ENCODE data around the gene ADAD2.
"Not testable (repeated sequence)": the region's sequence is repeated elsewhere in the genome, so short reads cannot be mapped to it uniquely, and the experiment has no call there.

ADAD2 gene

DNA sequence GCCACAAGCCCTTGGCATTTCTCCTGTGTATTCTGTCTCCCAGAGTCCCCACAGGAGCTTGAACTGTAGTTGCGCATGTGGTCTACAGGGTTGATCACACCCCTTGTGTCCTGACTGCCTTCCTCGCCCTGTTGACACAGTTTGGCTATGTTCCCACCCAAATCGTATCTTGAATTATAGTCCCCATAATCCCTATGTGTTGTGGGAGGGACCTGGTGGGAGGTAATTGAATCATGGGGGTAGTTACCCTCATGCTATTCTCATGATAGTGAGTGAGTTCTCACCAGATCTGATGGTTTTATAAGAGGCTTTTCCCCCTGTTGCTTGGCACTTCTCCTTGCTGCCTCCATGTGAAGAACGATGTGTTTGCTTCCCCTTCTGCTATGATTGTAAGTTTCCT lies 21.2 kb downstream of the ADAD2 start:
- Histone ChIP-seq H3K9me3 (ENCODE audit: low read length) (peaks cover 2% of the 10 kb centered on the region), H3K36me3 (ENCODE audit: insufficient read depth, low read length) (no peaks in the 10 kb centered on the region), H3K4me1 (ENCODE audit: insufficient read depth, low read length) (no peaks in the 10 kb centered on the region), H2AFZ (ENCODE audit: low read depth, low read length) (no peak overlapping the region), H3K4me3 (ENCODE audit: low read length) (no peak overlapping the region), H3K27me3 (ENCODE audit: insufficient read depth, low read length) (peaks cover 4% of the 10 kb centered on the region)

DNA sequence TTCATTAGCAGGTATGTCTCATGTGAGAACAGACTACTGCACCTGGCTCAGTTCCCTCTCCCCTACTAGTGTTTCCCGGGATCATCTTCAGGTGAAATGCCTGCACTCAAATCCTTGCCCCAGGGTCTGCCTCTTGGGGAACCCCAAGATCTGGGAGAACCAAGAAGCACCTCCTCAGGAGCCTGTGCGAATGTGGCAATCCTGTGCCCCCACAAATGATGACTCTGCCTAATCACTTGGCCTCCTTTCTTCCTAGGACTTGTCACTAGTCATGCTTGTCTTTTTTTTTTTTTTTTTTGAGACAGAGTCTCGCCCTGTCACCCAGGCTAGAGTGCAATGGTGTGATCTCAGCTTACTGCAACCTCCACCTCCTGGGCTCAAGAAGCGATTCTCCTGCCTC lies 21.7 kb downstream of the ADAD2 start:
- no peaks in the 10 kb centered on the region for H3K4me1 ChIP-seq (ENCODE audit: insufficient read depth, low read length)
- H2AFZ ChIP-seq (ENCODE audit: low read depth, low read length): no peak overlapping the region
- H3K36me3 ChIP-seq (ENCODE audit: insufficient read depth, low read length): no peaks in the 10 kb centered on the region
- H3K4me3 ChIP-seq (ENCODE audit: low read length): no peak overlapping the region
- peaks cover 4% of the 10 kb centered on the region for H3K27me3 ChIP-seq (ENCODE audit: insufficient read depth, low read length)
- peaks cover 2% of the 10 kb centered on the region for H3K9me3 ChIP-seq (ENCODE audit: low read length)

DNA sequence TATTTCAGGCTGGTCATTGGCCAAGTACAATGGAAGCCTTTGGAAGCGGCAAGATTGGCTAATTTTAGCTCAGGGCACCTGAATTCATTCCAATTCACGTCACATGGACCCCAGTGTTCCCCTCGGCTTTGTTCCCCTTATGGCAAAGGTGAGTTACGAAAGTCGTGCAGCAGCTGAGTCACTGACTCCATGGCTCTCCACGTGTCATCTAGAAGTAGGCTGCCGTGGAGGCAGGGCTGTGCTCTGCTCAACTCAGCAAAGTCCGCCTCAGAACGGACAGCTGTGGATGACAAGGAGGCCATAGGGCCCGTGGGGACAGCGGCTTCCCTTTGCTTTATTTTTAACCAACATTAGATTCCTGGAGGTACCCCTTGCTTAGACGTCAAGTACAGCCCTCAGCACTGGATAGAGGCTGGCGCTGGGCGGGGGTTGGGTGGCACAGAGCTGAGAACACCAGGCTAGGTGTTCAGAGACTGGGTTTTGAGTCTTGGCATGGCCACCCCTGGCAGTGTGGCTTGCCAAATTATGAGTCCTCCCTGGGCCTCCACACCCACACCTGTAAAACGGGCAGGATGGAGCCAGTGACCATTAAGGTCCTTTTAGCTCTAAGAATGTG lies 23.6 kb downstream of the ADAD2 start:
- peaks cover 3% of the 10 kb centered on the region for H3K4me1 ChIP-seq (ENCODE audit: insufficient read depth, low read length)
- no peaks in the 10 kb centered on the region for H3K36me3 ChIP-seq (ENCODE audit: insufficient read depth, low read length)
- no peak overlapping the region for H3K4me3 ChIP-seq (ENCODE audit: low read length)
- no peaks in the 10 kb centered on the region for H3K27me3 ChIP-seq (ENCODE audit: insufficient read depth, low read length)
- peaks cover 2% of the 10 kb centered on the region for H3K9me3 ChIP-seq (ENCODE audit: low read length)
- no peak overlapping the region for H2AFZ ChIP-seq (ENCODE audit: low read depth, low read length)

DNA sequence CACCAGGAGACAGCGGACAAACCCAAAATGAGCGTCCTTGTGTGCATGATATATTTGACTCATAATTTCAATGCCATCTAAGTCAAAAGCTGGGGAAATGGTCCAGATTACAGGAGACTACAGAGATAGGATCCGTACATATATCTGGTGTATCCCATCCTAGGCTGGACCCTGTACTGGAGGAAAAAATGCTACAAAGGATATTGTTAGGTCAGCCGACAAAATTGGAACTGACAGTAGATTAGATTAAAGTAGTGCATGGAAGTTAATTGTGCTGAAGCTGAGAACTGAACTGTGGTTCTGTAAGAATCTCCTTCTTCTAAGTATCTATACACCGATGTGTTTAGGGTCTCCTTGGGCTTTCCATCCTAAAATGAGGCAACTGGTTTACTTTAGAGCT lies 24.6 kb downstream of the ADAD2 start:
- no peak overlapping the region for H2AFZ ChIP-seq (ENCODE audit: low read depth, low read length)
- no peak overlapping the region for H3K4me3 ChIP-seq (ENCODE audit: low read length)
- peaks cover 3% of the 10 kb centered on the region for H3K4me1 ChIP-seq (ENCODE audit: insufficient read depth, low read length)
- H3K27me3 ChIP-seq (ENCODE audit: insufficient read depth, low read length): no peaks in the 10 kb centered on the region
- peaks cover 2% of the 10 kb centered on the region for H3K9me3 ChIP-seq (ENCODE audit: low read length)
- H3K36me3 ChIP-seq (ENCODE audit: insufficient read depth, low read length): no peaks in the 10 kb centered on the region

DNA sequence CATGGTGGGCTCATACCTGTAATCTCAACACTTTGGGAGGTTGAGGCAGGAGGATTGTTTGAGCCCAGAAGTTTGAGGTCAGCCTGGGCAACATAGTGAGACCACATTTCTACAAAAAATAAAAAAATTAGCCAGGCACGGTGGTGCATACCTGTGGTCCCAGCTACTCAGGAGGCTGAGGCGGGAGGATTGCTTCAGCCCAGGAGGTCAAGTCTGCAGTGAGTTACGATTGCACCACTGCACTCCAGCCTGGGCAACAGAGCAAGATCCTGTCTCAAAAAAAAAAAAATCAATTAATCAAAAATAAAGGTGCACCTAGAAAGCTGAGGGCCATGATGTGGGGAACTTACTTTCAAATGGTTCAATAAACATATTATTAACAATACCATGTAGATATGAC lies 25.2 kb downstream of the ADAD2 start:
- H3K4me3 ChIP-seq (ENCODE audit: low read length); H3K36me3 ChIP-seq (ENCODE audit: insufficient read depth, low read length); H3K9me3 ChIP-seq (ENCODE audit: low read length); H2AFZ ChIP-seq (ENCODE audit: low read depth, low read length); H3K4me1 ChIP-seq (ENCODE audit: insufficient read depth, low read length); H3K27me3 ChIP-seq (ENCODE audit: insufficient read depth, low read length): not testable (repeated sequence)

DNA sequence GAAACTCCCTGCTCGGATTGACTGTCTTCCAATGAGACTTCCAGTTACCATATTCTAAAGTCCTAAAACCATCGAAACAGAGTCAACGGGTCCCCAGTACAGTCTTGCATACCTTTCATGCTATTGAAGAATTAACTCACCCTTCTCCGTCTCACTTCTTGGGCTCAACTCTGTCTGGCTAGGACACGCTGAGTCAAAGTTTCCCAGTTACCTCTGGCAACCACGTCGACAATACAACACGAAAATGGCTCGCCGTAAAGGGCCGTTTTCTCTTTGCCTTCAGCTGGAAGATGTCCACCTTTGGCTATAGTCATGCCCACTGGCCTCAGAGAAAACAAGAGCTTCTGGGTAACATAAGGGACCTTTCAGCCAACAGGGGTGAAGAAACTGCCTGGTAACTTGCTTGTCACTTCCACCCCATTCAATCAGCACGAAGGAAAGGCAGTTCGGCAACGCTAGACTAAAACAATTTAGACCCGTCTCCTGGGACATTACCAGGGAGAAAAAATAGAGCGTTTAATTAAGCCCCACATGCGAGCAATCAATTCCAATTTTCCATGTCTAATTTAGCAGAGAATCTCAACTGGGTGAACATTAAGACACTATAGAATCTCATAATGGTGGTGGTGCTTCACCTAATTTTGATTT lies 27.3 kb downstream of the ADAD2 start:
- Histone ChIP-seq H3K4me1 (ENCODE audit: insufficient read depth, low read length) (peaks cover 3% of the 10 kb centered on the region), H3K36me3 (ENCODE audit: insufficient read depth, low read length) (no peaks in the 10 kb centered on the region), H3K4me3 (ENCODE audit: low read length) (no peak overlapping the region), H3K27me3 (ENCODE audit: insufficient read depth, low read length) (no peaks in the 10 kb centered on the region), H3K9me3 (ENCODE audit: low read length) (peaks cover 2% of the 10 kb centered on the region), H2AFZ (ENCODE audit: low read depth, low read length) (no peak overlapping the region)

DNA sequence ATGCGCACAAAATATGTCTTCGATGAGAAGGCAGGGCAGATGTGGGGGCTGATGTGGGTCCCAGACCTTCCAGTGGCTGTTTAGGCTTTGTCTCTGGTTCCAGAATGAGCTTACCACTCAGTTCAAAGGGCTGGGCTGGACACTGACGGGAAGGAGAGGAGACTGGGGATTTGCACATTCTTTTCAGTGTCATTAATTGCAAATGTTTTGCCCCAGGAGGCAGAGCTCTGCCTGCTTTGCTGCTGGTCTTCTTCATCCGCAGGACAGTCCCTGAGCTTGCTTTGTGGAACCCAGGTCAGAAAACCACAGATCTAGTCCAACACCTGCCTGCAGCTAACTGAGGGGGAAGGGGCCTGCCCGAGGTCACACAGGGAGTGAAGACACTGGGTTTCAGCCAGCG lies 28.0 kb downstream of the ADAD2 start:
- no peak overlapping the region for H2AFZ ChIP-seq (ENCODE audit: low read depth, low read length)
- no peaks in the 10 kb centered on the region for H3K36me3 ChIP-seq (ENCODE audit: insufficient read depth, low read length)
- peaks cover 2% of the 10 kb centered on the region for H3K9me3 ChIP-seq (ENCODE audit: low read length)
- peaks cover 3% of the 10 kb centered on the region for H3K4me1 ChIP-seq (ENCODE audit: insufficient read depth, low read length)
- H3K27me3 ChIP-seq (ENCODE audit: insufficient read depth, low read length): no peaks in the 10 kb centered on the region
- H3K4me3 ChIP-seq (ENCODE audit: low read length): no peak overlapping the region

DNA sequence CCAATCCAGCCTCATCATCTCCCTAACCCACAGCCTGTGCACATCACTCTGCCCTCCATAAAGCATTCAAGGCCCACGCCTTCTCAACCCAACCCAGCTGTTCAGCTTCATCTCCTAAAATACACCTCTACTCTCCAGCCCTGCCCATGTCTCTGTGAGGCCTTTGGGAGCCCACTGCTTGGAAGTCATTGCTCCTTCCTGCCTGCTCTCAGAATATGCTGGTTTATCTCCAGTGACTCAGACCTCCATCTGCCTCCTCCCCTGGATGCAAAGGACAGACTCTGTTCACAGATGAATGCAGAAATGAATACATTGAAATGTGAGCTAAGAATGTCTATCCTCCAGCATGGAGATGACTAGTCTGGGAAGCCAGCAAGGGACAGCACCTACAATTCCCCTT lies 29.9 kb downstream of the ADAD2 start:
- Histone ChIP-seq H3K36me3 (ENCODE audit: insufficient read depth, low read length) (no peaks in the 10 kb centered on the region), H3K27me3 (ENCODE audit: insufficient read depth, low read length) (no peaks in the 10 kb centered on the region), H3K9me3 (ENCODE audit: low read length) (peaks cover 2% of the 10 kb centered on the region), H3K4me3 (ENCODE audit: low read length) (no peak overlapping the region), H2AFZ (ENCODE audit: low read depth, low read length) (no peak overlapping the region), H3K4me1 (ENCODE audit: insufficient read depth, low read length) (peaks cover 3% of the 10 kb centered on the region)

DNA sequence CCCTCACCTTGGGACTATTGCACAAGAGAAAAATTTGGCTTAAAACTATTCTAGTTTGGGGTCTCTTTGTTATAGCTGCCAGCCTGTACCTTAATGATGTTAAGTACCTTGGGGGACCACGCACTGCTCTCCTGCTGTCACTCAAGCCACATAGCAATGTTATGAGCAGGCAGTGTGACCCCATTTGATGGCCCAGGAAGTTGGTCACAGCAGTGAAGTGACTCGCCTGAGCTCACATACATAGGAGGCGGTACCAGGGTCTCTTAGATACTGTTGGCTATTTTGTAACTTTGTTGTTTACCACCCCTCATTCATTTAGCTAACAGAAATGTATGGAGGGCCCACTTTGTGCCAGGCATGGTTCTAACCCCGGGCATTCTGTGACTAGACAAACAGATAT lies 32.5 kb downstream of the ADAD2 start:
- H3K36me3 ChIP-seq (ENCODE audit: insufficient read depth, low read length): no peaks in the 10 kb centered on the region
- no peak overlapping the region for H3K4me3 ChIP-seq (ENCODE audit: low read length)
- H3K27me3 ChIP-seq (ENCODE audit: insufficient read depth, low read length): no peaks in the 10 kb centered on the region
- no peak overlapping the region for H2AFZ ChIP-seq (ENCODE audit: low read depth, low read length)
- peaks cover 9% of the 10 kb centered on the region for H3K4me1 ChIP-seq (ENCODE audit: insufficient read depth, low read length)
- H3K9me3 ChIP-seq (ENCODE audit: low read length): peaks cover 2% of the 10 kb centered on the region

DNA sequence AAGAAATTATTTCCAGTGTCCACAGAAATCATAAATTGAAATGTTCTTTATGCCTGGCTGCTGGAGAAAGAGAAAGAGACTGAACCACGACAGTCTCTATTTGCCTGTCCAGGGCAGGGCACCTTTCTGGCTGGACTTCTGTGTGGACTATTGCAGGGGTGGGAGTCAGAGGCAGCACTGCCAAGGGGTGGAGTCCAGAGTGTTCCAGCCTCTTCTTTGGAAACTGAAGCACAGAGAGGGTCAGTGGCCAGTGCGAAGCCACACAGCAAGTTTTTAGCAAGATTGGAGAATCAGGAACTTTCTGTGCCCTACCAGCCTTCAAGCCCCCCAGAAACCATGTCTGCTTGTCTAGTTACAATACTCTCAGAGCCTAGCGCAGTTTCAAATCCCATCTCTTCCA lies 33.6 kb downstream of the ADAD2 start:
- no peak overlapping the region for H2AFZ ChIP-seq (ENCODE audit: low read depth, low read length)
- peaks cover 11% of the 10 kb centered on the region for H3K4me1 ChIP-seq (ENCODE audit: insufficient read depth, low read length)
- H3K9me3 ChIP-seq (ENCODE audit: low read length): peaks cover 2% of the 10 kb centered on the region
- no peaks in the 10 kb centered on the region for H3K36me3 ChIP-seq (ENCODE audit: insufficient read depth, low read length)
- H3K27me3 ChIP-seq (ENCODE audit: insufficient read depth, low read length): no peaks in the 10 kb centered on the region
- H3K4me3 ChIP-seq (ENCODE audit: low read length): no peak overlapping the region

DNA sequence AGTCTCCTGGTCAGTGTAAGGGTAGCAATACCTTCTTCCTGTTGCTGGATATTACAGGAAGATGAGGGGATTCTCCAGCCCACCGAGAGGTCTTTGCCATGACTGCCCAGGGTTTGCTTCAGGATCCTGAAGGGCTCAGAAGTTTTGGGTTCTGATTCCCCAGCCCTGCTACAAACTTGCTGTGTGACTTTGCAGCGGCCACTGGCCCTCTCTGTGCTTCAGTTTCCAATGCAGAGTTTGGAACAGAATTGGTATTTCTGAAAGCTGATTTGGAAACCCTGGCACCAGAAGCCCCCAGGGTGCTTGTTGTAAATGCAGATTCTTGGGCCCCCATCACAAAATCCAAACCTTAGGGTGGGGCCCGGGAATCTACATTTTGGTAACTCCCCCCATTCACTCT lies 34.2 kb downstream of the ADAD2 start:
- Histone ChIP-seq H2AFZ (ENCODE audit: low read depth, low read length) (no peak overlapping the region), H3K4me3 (ENCODE audit: low read length) (no peak overlapping the region), H3K4me1 (ENCODE audit: insufficient read depth, low read length) (peaks cover 11% of the 10 kb centered on the region), H3K9me3 (ENCODE audit: low read length) (peaks cover 2% of the 10 kb centered on the region), H3K27me3 (ENCODE audit: insufficient read depth, low read length) (no peaks in the 10 kb centered on the region), H3K36me3 (ENCODE audit: insufficient read depth, low read length) (no peaks in the 10 kb centered on the region)

DNA sequence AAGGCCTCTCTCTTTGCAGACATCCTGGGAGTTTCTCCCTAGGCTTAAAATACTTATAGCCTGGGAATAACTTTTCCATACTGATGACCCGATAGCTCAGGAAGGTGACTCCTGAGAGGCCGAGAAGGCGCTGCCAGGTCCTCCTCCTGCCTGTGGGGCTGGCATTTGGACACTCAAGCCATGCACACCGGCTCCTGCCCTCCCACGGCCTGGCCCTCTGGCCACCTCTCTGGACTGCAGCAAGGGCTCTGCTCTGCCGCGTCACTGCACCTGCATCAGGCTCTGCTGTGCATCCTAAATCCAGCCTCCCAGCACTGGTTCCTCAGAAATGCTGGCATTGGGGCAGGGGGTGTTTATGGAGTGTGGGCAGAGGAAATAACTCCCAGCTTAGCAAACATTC lies 34.6 kb downstream of the ADAD2 start:
- Histone ChIP-seq H2AFZ (ENCODE audit: low read depth, low read length) (no peak overlapping the region), H3K4me3 (ENCODE audit: low read length) (no peak overlapping the region), H3K36me3 (ENCODE audit: insufficient read depth, low read length) (no peaks in the 10 kb centered on the region), H3K4me1 (ENCODE audit: insufficient read depth, low read length) (peaks cover 11% of the 10 kb centered on the region), H3K27me3 (ENCODE audit: insufficient read depth, low read length) (no peaks in the 10 kb centered on the region), H3K9me3 (ENCODE audit: low read length) (peaks cover 2% of the 10 kb centered on the region)

DNA sequence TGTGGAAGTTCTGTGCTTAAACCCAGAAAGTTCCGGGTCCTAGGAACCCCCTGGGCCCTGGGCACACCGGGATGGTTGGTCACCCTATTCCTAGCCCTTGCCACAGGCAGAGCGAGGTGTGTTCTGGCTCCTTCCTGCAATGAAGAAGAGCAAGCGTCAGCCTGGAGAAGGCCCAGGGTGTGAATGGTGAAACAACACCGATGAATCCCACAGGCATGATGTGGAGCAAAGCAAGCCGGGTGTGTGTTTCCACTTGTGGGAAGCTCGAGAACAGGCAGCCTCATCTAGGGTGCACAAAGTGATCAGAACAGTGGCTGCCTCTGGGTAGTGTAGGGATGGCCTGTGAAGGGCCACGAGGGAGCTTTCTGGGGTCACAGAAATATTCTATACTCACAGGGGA lies 35.1 kb downstream of the ADAD2 start:
- H3K27me3 ChIP-seq (ENCODE audit: insufficient read depth, low read length): no peaks in the 10 kb centered on the region
- H3K9me3 ChIP-seq (ENCODE audit: low read length): peaks cover 2% of the 10 kb centered on the region
- peaks cover 11% of the 10 kb centered on the region for H3K4me1 ChIP-seq (ENCODE audit: insufficient read depth, low read length)
- no peak overlapping the region for H3K4me3 ChIP-seq (ENCODE audit: low read length)
- H2AFZ ChIP-seq (ENCODE audit: low read depth, low read length): no peak overlapping the region
- no peaks in the 10 kb centered on the region for H3K36me3 ChIP-seq (ENCODE audit: insufficient read depth, low read length)

DNA sequence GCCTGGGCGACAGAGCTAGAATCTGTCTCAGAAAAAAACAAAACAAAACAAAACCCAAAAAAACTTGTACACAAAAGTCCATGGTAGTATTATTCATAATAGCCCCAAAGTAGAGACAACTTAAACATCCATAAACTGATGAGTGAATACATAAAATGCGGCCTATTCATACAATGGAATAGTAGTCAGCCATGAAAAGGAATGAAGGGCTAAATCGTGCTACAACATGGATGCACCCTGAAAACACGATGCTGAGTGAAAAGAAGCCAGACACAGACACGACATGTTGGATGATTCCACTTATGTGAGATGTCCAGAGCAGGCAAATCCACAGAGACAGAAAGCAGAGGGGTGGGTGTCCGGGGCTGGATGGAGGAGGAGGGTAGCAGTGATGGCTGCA lies 36.6 kb downstream of the ADAD2 start:
- Histone ChIP-seq H3K4me3 (ENCODE audit: low read length) (no peak overlapping the region), H2AFZ (ENCODE audit: low read depth, low read length) (no peak overlapping the region), H3K27me3 (ENCODE audit: insufficient read depth, low read length) (no peaks in the 10 kb centered on the region), H3K9me3 (ENCODE audit: low read length) (peaks cover 1% of the 10 kb centered on the region), H3K36me3 (ENCODE audit: insufficient read depth, low read length) (no peaks in the 10 kb centered on the region), H3K4me1 (ENCODE audit: insufficient read depth, low read length) (peaks cover 11% of the 10 kb centered on the region)

Measured in neuron (in vitro differentiated cells).